Skeletal muscle satellite cell (primary cell): ENCODE results near the gene ATXN1.

Experiments used
- H3K27me3 ChIP-seq: 2 replicates; pipeline ENCODE4 v1.7.0; 2013; ENCODE audit warnings: low read length; ENCODE audit not compliant: control insufficient read depth, insufficient read depth
- H3K36me3 ChIP-seq: 2 replicates; pipeline ENCODE4 v1.7.0; 2013; ENCODE audit warnings: mild to moderate bottlenecking, control low read depth, low read length; ENCODE audit not compliant: insufficient read depth
- H3K4me1 ChIP-seq: 2 replicates; pipeline ENCODE4 v1.7.0; 2013; ENCODE audit warnings: low read length; ENCODE audit not compliant: control insufficient read depth, insufficient read depth
- H3K4me2 ChIP-seq: 2 replicates; pipeline ENCODE4 v1.7.0; 2013; ENCODE audit warnings: mild to moderate bottlenecking, low read length
- H3K4me3 ChIP-seq: 2 replicates; pipeline ENCODE4 v1.7.0; 2013; ENCODE audit warnings: low read length
- H3K9ac ChIP-seq: 2 replicates; pipeline ENCODE4 v1.7.0; 2013; ENCODE audit warnings: mild to moderate bottlenecking, low read depth, low read length, moderate library complexity
- H3K9me3 ChIP-seq: replicated peaks from 2 replicates; pipeline ENCODE4 v1.7.0; 2013; ENCODE audit warnings: mild to moderate bottlenecking, control low read depth, low read length

ATXN1 gene

DNA sequence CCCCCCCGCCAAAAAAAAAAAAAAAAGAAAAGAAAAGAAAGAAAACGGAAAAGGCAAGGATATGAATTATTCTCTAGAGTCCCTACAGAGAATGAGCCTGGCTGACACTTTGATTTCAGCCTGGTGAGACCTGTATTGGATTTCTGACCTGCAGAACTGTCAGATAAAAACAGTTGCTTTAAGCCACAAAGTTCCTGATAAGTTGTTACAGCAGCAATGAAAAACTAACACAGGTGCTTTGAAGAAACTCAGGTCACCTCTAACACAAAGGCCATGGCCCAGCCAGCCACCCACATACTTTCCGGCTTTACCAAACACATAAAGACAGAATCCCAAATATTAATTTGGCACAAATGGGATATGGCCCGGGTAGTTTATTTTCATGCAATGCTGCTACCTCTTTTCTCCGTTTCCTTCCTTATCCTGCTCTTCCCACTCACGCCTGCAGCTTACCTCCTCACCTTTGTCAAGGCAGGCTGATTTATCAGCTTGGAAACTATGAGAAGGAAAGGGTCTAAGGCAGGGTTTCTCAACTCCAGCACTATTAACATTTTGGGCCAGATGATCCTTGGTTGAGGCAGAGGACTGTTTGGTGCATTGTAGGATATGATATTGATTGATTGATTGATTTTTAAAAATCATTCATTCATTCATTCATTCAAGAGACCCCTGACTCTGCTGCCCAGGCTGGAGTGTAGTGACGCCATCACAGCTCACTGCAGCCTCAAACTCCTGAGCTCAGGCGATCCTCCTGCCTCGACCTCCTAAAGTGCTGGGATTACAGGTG lies 88.1 kb downstream of the ATXN1 start:
- Histone ChIP-seq H3K36me3 (no peaks in the 10 kb centered on the region), H3K4me2 (no peak overlapping the region), H3K4me1 (peaks cover 43% of the 10 kb centered on the region), H3K9me3 (no peaks in the 10 kb centered on the region), H3K4me3 (no peak overlapping the region), H3K9ac (no peak overlapping the region), H3K27me3 (no peaks in the 10 kb centered on the region)

GRCh38 chr6:16671302-16672289 lies 89.7 kb downstream of the ATXN1 start:
- H3K36me3 ChIP-seq: no peaks in the 10 kb centered on the region
- no peaks in the 10 kb centered on the region for H3K27me3 ChIP-seq
- H3K4me2 ChIP-seq: no peak overlapping the region
- H3K9me3 ChIP-seq: no peaks in the 10 kb centered on the region
- H3K4me1 ChIP-seq: peaks cover 33% of the 10 kb centered on the region
- H3K4me3 ChIP-seq: no peak overlapping the region
- H3K9ac ChIP-seq: no peak overlapping the region

DNA sequence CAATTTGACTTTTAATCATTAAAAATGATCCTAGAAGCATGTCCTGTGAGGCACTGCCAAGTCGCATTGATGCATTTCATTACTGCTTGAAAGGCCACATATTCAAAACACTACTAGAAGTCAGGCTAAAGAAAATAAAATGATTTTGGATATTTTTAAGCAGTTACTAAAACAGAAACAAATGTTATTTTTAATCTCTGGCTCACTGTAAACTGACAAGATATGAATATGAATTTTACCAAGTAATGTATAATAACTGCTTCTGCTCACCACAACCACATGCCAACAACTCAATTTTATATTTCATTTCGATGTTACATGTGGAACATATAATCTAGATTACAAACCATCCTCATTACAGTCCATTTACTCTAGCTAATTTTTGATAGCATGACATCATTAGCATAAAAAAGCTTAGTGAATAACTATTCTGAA lies 90.6 kb downstream of the ATXN1 start:
- Histone ChIP-seq H3K36me3 (no peaks in the 10 kb centered on the region), H3K4me2 (no peak overlapping the region), H3K9ac (no peak overlapping the region), H3K27me3 (no peaks in the 10 kb centered on the region), H3K4me3 (no peak overlapping the region), H3K9me3 (no peaks in the 10 kb centered on the region), H3K4me1 (peaks cover 29% of the 10 kb centered on the region)

DNA sequence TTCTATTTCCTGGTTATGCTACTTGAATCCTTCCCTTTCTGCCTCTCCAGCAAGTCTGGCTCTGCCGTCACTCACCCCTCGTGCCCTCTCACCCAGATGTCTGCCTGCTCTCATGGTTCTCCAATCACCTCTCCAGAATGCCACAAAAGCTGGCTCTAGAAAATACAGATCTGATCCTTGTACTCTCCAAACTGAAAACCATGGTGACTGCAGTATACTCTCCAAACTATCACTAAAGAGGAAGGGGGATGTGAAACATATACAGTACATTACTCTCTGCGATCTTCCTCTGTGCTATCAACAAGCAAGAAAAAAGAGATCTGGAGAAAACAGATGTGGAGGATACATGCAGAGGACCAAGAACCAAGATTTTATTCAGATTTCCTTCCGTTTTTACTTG lies 91.1 kb downstream of the ATXN1 start:
- peaks cover 26% of the 10 kb centered on the region for H3K4me1 ChIP-seq
- no peak overlapping the region for H3K4me3 ChIP-seq
- H3K27me3 ChIP-seq: no peaks in the 10 kb centered on the region

GRCh38 chr6:16669227-16669626 lies 92.0 kb downstream of the ATXN1 start:
- no peaks in the 10 kb centered on the region for H3K27me3 ChIP-seq
- no peak overlapping the region for H3K4me2 ChIP-seq
- H3K36me3 ChIP-seq: no peaks in the 10 kb centered on the region
- peaks cover 17% of the 10 kb centered on the region for H3K4me1 ChIP-seq
- H3K9ac ChIP-seq: no peak overlapping the region
- no peak overlapping the region for H3K4me3 ChIP-seq
- no peaks in the 10 kb centered on the region for H3K9me3 ChIP-seq

More for the DNA sequence above, 91.1 kb downstream of the ATXN1 start:
- H3K9ac ChIP-seq: no peak overlapping the region
- H3K4me2 ChIP-seq: no peak overlapping the region
- H3K36me3 ChIP-seq: no peaks in the 10 kb centered on the region
- H3K9me3 ChIP-seq: no peaks in the 10 kb centered on the region

- no peaks in the 10 kb centered on the region for H3K36me3 ChIP-seq
- no peak overlapping the region for H3K4me3 ChIP-seq
- peaks cover 17% of the 10 kb centered on the region for H3K4me1 ChIP-seq
- no peak overlapping the region for H3K9ac ChIP-seq
- H3K9me3 ChIP-seq: no peaks in the 10 kb centered on the region
- H3K4me2 ChIP-seq: no peak overlapping the region
- H3K27me3 ChIP-seq: no peaks in the 10 kb centered on the region
Measured at GRCh38 chr6:16667509-16667908, 93.8 kb downstream of the ATXN1 start.

GRCh38 chr6:16665992-16666391 lies 95.3 kb downstream of the ATXN1 start:
- Histone ChIP-seq H3K4me3 (no peak overlapping the region), H3K4me2 (no peak overlapping the region), H3K9me3 (peaks cover 5% of the 10 kb centered on the region), H3K4me1 (peaks cover 17% of the 10 kb centered on the region), H3K36me3 (no peaks in the 10 kb centered on the region), H3K27me3 (no peaks in the 10 kb centered on the region), H3K9ac (no peak overlapping the region)

- Histone ChIP-seq H3K36me3 (no peaks in the 10 kb centered on the region), H3K27me3 (no peaks in the 10 kb centered on the region), H3K4me2 (no peak overlapping the region), H3K4me3 (no peak overlapping the region), H3K9me3 (peaks cover 5% of the 10 kb centered on the region), H3K9ac (no peak overlapping the region), H3K4me1 (peaks cover 14% of the 10 kb centered on the region)
Measured at GRCh38 chr6:16665182-16665581, 96.1 kb downstream of the ATXN1 start.

DNA sequence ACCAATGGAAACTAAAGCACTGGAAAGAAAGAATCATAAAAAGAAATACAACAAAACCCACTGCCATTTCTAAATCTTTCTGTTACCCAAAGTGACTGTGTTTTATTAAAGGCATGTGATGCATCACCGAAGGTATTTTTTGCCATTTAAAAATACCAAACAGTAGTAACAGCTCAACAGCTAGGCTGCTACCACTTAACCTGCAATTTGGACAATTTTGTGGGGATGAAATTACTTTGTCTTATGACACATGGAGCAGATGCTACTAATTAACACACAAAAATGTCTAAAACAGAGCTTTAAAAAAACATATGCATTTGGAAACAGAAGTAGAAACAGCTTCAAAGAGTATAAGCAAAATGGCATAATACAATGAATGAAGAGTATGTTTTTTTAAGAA lies 97.4 kb downstream of the ATXN1 start:
- Histone ChIP-seq H3K4me2 (no peak overlapping the region), H3K4me3 (no peak overlapping the region), H3K9ac (no peak overlapping the region), H3K27me3 (no peaks in the 10 kb centered on the region), H3K4me1 (peaks cover 2% of the 10 kb centered on the region), H3K36me3 (no peaks in the 10 kb centered on the region), H3K9me3 (peaks cover 5% of the 10 kb centered on the region)

- no peak overlapping the region for H3K4me2 ChIP-seq
- no peaks in the 10 kb centered on the region for H3K36me3 ChIP-seq
- no peak overlapping the region for H3K9ac ChIP-seq
- H3K4me3 ChIP-seq: no peak overlapping the region
- H3K9me3 ChIP-seq: peaks cover 5% of the 10 kb centered on the region
- no peaks in the 10 kb centered on the region for H3K4me1 ChIP-seq
- H3K27me3 ChIP-seq: no peaks in the 10 kb centered on the region
Measured at GRCh38 chr6:16660157-16660497, 101.1 kb downstream of the ATXN1 start.

GRCh38 chr6:16659466-16660156 lies 101.6 kb downstream of the ATXN1 start:
- H3K4me3 ChIP-seq: no peak overlapping the region
- no peaks in the 10 kb centered on the region for H3K4me1 ChIP-seq
- H3K27me3 ChIP-seq: no peaks in the 10 kb centered on the region
- H3K9ac ChIP-seq: no peak overlapping the region
- H3K9me3 ChIP-seq: peaks cover 5% of the 10 kb centered on the region
- no peak overlapping the region for H3K4me2 ChIP-seq
- H3K36me3 ChIP-seq: no peaks in the 10 kb centered on the region
